ENCODE measurements around the gene SLC26A11. TPM values are rescaled to one million over a fixed set of nuclear protein-coding genes. Genes with fewer than 3 reads are reported as not detected.
"Not testable (repeated sequence)": the region's sequence is repeated elsewhere in the genome, so short reads cannot be mapped to it uniquely, and the experiment has no call there.

SLC26A11 gene
- total and polyA plus RNA-seq, 5 donors = 4.4 to 7.8 (median 6.8) TPM

DNA sequence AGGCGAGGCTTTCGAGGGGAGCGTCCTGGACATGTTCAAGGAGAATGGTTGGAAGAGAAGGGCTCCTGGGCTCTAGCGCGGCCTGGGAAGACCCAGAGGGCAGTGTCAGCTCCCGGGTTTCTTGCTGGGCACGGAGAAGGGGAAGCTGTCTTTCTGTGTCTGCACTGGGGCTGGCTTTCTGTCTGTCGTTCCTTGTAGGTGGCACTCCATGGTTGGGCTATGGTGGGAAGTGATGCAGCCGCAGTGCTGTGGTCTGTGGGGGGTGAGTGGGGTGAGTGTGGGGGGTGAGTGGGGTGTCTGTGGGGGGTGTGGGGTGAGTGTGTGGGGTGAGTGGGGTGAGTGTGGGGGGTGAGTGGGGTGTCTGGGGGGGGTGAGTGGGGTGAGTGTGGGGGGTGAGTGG, 54.1 kb downstream of the SLC26A11 start:
- no peak overlapping the region for H3K27ac ChIP-seq (ENCODE audit: low read length)
- H3K4me3 ChIP-seq (ENCODE audit: low read length) = no peak overlapping the region
- DNase-seq (peak in 1 of 3 donors; percentile 25), ATAC-seq (no peak)
- H3K9me3 ChIP-seq (ENCODE audit: control insufficient read depth, low read length) = no peaks in the 10 kb centered on the region
- no peaks in the 10 kb centered on the region for H3K27me3 ChIP-seq (ENCODE audit: control insufficient read depth, insufficient read depth)
- H3K4me1 ChIP-seq (ENCODE audit: control insufficient read depth, insufficient read depth, low read length) = peaks cover 1% of the 10 kb centered on the region
- WGBS = 81% methylated on average over 9 of the region's 9 CpGs
- intact Hi-C loops (cut with DNase I) = no loop called here

DNA sequence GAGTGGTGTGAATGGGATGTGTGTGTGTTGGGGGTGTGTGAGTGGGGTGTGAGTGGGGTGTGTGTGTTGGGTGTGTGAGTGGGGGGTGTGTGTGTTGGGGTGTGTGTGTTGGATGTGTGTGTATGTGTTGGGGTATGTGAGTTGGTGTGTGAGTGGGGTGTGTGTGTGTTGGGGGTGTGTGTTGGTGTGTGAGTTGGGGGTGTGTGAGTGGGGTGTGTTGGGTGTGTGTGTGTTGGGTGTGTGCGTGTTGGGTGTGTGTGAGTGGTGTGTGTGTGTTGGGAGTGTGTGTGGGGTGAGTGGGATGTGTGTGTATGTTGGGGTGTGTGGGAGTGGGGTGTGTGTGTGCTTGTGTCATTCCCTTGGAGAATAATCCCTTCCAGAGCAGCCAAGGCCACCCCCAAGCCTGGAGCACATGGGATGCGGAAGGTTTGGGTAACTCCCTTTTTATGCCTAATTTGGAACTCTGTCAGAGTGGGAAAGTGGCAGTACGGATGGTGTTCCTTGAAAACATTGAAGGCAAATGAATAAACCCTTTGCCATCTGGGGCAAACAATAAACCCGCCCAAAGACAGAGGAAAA, 54.7 kb downstream of the SLC26A11 start:
- Histone ChIP-seq H3K4me1 (ENCODE audit: control insufficient read depth, insufficient read depth, low read length) (peaks cover 1% of the 10 kb centered on the region), H3K4me3 (ENCODE audit: low read length) (no peak overlapping the region), H3K9me3 (ENCODE audit: control insufficient read depth, low read length) (no peaks in the 10 kb centered on the region), H3K27ac (ENCODE audit: low read length) (no peak overlapping the region), H3K27me3 (ENCODE audit: control insufficient read depth, insufficient read depth) (no peaks in the 10 kb centered on the region)
- 82% methylated on average over 4 of the region's 4 CpGs for WGBS
- DNase-seq = peak in 1 of 3 donors; percentile 35
- ATAC-seq = no peak
- intact Hi-C loops (cut with DNase I) = no loop called here

DNA sequence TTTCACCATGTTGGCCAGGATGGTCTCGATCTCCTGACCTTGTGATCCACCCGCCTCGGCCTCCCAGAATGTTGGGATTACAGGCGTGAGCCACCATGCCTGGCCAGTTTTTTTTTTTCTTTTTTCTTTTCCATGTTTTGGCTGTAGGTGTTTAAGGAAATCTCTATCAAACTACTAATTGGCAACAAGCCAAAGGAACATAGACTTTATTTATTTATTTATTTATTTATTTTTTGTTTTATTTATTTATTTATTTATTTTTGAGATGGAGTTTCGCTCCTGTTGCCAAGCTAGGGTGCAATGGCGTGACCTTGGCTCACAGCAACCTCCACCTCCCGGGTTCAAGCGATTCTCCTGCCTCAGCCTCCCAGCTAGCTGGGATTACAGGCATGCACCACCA, 55.6 kb downstream of the SLC26A11 start:
- DNase-seq; intact Hi-C loops (cut with DNase I); ATAC-seq; H3K27ac ChIP-seq (ENCODE audit: low read length); H3K27me3 ChIP-seq (ENCODE audit: control insufficient read depth, insufficient read depth); H3K4me3 ChIP-seq (ENCODE audit: low read length); H3K9me3 ChIP-seq (ENCODE audit: control insufficient read depth, low read length); H3K4me1 ChIP-seq (ENCODE audit: control insufficient read depth, insufficient read depth, low read length): not testable (repeated sequence)
- WGBS = 97% methylated on average over 8 of the region's 8 CpGs

DNA sequence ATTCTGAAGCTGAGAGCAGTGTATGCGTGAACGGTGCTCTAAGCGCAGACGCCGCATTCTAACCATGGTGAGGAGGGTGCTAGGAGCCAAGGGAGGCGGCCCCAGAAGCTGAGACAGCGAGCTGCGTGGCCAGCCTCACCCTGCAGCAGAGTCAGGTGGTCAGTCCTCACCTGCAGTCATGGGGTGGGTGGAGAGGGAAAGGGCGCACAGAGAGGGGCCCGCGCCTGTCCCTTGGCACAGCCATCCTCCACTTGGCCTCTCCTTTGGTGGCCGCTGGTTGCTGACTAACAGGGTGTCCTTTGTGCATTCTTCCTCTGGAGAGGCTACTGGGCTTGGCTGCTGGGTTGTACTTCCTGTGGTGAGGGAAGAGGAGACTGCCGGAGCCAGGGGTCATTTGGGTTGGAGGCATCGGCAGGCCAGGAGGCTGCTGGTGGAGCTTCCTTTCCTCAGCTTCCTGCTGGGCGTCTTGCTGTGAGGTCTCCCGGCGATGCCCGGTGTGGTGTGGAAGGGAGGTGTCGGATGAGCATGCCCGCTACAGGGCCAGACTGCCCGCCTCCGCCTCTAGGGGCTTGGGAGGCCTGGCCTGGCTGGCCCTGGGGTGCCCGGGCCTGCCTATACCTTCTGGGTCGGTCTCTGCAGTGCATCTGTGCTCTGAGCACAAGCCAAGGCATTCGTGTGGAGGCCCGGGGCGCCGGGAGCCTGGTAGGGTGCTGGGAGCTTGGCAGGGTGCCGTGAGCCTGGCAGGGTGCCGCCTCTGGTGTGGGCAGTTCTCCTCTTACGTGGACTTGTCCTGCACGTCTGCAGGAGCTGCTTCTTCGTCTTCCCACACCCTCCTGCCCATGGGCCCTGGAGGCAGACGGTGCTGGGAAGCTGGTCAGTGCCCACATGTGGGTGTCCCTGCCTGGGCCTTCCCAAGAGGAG, 57.8 kb downstream of the SLC26A11 start:
- Histone ChIP-seq H3K9me3 (ENCODE audit: control insufficient read depth, low read length) (no peaks in the 10 kb centered on the region), H3K27ac (ENCODE audit: low read length) (no peak overlapping the region), H3K27me3 (ENCODE audit: control insufficient read depth, insufficient read depth) (no peaks in the 10 kb centered on the region), H3K4me3 (ENCODE audit: low read length) (no peak overlapping the region), H3K4me1 (ENCODE audit: control insufficient read depth, insufficient read depth, low read length) (no peaks in the 10 kb centered on the region)
- WGBS = 81% methylated on average over 34 of the region's 34 CpGs
- peak; percentile 51 to 75 for ATAC-seq
- intact Hi-C loops (cut with DNase I) = no loop called here
- DNase-seq = peak in 2 of 3 donors; percentile 50 to 57

DNA sequence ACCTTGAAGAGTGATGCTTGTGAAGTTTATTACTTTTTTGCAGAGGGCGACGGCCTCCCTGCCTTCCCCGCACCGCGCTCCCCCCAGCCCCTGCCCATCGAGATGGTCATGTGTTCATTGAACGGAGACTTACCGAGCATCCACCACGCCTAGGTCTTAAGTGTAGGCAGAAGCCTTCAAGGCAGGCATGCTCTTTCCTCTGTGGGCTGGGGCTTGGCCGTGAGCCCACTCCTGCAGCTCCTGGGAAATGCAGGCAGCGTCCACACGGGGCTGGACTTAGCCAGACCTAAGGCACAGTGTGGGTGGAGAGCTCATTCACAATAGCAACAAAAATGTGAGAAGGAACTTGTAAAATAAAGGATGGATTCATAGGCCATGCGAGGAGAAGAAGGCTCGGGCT, 59.7 kb downstream of the SLC26A11 start:
- DNase-seq (peak; percentile 82 to 93 (median 93)), ATAC-seq (peak; percentile 84)
- Histone ChIP-seq H3K27ac (ENCODE audit: low read length) (no peak overlapping the region), H3K4me3 (ENCODE audit: low read length) (no peak overlapping the region), H3K27me3 (ENCODE audit: control insufficient read depth, insufficient read depth) (no peaks in the 10 kb centered on the region), H3K9me3 (ENCODE audit: control insufficient read depth, low read length) (no peaks in the 10 kb centered on the region), H3K4me1 (ENCODE audit: control insufficient read depth, insufficient read depth, low read length) (no peaks in the 10 kb centered on the region)
- WGBS = 41% methylated on average over 14 of the region's 14 CpGs
- intact Hi-C loops (cut with DNase I) = no loop called here

DNA sequence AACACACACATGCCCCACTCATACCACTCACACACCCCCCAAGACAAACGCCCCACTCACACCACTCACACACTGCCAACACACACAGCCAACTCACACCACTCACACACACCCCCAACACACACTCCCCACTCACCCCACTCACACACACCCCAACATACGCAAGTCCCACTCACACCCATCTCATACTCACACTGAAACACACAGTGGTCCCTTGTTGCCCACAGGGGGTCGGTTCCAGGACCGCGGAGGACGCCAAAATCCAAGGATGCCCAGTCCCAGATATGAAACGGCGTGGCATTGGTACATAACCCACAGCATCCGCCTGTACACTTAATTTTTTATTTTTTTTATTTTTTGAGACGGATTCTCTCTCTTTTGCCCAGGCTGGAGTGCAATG, 61.3 kb downstream of the SLC26A11 start:
- Histone ChIP-seq H3K4me1 (ENCODE audit: control insufficient read depth, insufficient read depth, low read length) (no peaks in the 10 kb centered on the region), H3K27me3 (ENCODE audit: control insufficient read depth, insufficient read depth) (no peaks in the 10 kb centered on the region), H3K27ac (ENCODE audit: low read length) (no peak overlapping the region), H3K9me3 (ENCODE audit: control insufficient read depth, low read length) (no peaks in the 10 kb centered on the region), H3K4me3 (ENCODE audit: low read length) (no peak overlapping the region)
- 96% methylated on average over 10 of the region's 10 CpGs for WGBS
- intact Hi-C loops (cut with DNase I) = no loop called here
- ATAC-seq (no peak), DNase-seq (no peak)

DNA sequence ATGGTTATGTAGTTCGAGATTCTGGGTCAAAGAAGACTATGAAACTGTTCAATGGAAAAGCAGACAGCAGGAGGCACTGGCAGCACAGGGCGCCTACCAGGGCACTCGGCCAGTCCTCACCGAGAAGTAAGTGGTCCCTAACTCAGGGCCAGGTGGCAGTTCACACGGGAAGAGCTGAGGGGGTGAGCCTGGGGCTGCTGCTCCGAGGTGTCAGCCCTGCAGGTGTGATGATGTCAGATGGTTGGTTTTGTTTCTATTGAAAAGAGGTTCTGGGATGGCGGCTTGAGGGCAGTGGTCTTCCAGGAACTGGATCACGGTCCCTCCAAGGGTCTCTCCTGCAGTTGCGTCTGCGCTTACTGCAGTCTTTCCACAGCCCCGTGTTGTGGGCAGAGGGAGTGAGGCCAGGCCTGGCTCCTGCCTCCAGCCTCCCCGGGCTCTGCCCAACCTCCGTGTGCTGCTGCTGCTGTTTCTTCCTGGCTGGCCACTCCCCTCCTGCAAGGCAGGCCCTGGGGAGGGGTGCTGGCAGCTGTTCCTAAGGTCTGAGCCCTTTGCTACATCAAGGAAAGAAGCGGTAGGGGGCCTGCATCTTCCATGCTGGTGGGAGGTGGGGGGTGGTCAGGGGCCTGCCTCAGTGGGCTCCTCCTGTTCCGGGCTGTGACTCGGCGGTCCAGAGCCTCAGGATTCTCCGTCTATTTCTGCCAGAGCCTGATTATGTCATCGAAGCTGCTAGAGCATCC, 63.1 kb downstream of the SLC26A11 start:
- intact Hi-C loops (cut with DNase I) = no loop called here
- H3K4me1 ChIP-seq (ENCODE audit: control insufficient read depth, insufficient read depth, low read length) = no peaks in the 10 kb centered on the region
- H3K9me3 ChIP-seq (ENCODE audit: control insufficient read depth, low read length) = no peaks in the 10 kb centered on the region
- H3K27ac ChIP-seq (ENCODE audit: low read length) = no peak overlapping the region
- DNase-seq = no peak
- WGBS = 76% methylated on average over 19 of the region's 19 CpGs
- no peaks in the 10 kb centered on the region for H3K27me3 ChIP-seq (ENCODE audit: control insufficient read depth, insufficient read depth)
- no peak for ATAC-seq
- H3K4me3 ChIP-seq (ENCODE audit: low read length) = no peak overlapping the region

DNA sequence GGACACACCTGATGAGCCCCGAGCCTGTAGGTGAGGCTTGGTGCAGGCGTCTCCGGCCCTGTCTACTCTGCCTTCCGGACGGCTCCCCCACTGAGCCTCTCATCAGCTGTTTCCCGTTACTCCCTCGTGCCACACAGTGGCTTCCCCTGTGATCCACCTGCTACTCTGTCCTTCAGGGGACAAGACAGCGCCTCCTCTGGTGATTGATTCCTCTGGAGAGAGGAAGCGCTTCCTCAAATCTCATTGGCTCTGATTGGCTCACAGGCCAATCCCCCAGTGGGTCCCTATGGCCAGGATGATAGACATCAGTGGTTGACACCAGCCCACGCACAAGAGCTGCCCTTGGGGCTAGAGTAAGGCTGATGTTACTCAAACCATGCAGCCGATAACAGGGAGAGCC, 64.4 kb downstream of the SLC26A11 start:
- DNase-seq = no peak
- Histone ChIP-seq H3K9me3 (ENCODE audit: control insufficient read depth, low read length) (no peaks in the 10 kb centered on the region), H3K27me3 (ENCODE audit: control insufficient read depth, insufficient read depth) (no peaks in the 10 kb centered on the region), H3K4me3 (ENCODE audit: low read length) (no peak overlapping the region), H3K27ac (ENCODE audit: low read length) (no peak overlapping the region), H3K4me1 (ENCODE audit: control insufficient read depth, insufficient read depth, low read length) (no peaks in the 10 kb centered on the region)
- no peak for ATAC-seq
- 86% methylated on average over 11 of the region's 11 CpGs for WGBS
- intact Hi-C loops (cut with DNase I) = no loop called here

DNA sequence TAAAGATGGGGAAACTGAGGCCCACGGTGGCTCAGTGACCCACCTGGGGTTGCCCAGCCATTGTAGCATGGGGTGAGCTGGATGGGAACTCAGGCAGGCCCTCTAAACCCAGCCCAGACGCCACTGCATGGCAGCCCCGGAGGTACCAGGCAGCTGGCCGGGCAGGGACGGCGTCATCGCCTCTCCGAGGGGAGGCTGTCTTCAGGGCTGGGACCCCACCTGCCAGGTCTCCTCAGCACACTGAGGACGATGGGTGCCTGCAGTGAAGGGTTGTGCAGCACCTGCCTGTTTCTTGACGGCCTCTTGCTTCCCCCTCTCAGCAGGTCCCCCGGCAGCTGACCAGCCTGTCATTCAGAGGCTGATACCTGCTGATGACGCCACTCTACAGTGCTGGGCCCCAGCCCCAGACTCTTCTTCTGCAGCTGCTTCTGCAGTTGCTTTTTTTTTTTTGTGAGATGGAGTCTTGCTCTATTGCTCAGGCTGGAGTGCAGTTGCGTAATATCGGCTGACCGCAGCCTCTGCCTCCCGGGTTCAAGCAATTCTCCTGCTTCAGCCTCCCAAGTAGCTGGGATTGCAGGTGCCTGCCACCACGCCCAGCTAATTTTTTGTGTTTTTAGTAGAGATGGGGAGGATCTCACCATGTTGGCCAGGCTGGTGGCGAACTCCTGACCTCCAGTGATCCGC, 65.2 kb downstream of the SLC26A11 start:
- no peak for ATAC-seq
- intact Hi-C loops (cut with DNase I) = no loop called here
- Histone ChIP-seq H3K4me1 (ENCODE audit: control insufficient read depth, insufficient read depth, low read length) (no peaks in the 10 kb centered on the region), H3K4me3 (ENCODE audit: low read length) (no peak overlapping the region), H3K9me3 (ENCODE audit: control insufficient read depth, low read length) (no peaks in the 10 kb centered on the region), H3K27ac (ENCODE audit: low read length) (no peak overlapping the region), H3K27me3 (ENCODE audit: control insufficient read depth, insufficient read depth) (no peaks in the 10 kb centered on the region)
- DNase-seq = peak in 1 of 3 donors; percentile 41
- 95% methylated on average over 19 of the region's 19 CpGs for WGBS

DNA sequence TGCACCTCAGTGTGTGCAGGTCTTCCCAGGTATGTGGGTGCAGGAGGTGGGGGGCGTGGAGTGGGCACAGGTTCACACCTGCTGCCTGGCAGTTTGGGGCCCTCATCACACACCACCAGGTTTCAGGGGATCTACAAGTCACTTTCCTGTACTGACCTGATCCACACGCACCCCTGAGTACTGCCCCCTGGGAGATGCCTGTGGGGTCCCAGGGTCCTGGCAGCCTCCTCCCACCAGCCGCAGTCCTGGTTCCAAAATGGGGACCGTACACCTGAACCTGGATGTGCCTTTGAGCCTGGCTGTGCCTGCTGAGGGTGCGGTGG, 66.4 kb downstream of the SLC26A11 start:
- Histone ChIP-seq H3K4me1 (ENCODE audit: control insufficient read depth, insufficient read depth, low read length) (no peaks in the 10 kb centered on the region), H3K27ac (ENCODE audit: low read length) (no peak overlapping the region), H3K9me3 (ENCODE audit: control insufficient read depth, low read length) (no peaks in the 10 kb centered on the region), H3K27me3 (ENCODE audit: control insufficient read depth, insufficient read depth) (no peaks in the 10 kb centered on the region), H3K4me3 (ENCODE audit: low read length) (no peak overlapping the region)
- intact Hi-C loops (cut with DNase I) = no loop called here
- WGBS = 96% methylated on average over 5 of the region's 5 CpGs
- ATAC-seq (no peak), DNase-seq (peak in 1 of 3 donors; percentile 35)

DNA sequence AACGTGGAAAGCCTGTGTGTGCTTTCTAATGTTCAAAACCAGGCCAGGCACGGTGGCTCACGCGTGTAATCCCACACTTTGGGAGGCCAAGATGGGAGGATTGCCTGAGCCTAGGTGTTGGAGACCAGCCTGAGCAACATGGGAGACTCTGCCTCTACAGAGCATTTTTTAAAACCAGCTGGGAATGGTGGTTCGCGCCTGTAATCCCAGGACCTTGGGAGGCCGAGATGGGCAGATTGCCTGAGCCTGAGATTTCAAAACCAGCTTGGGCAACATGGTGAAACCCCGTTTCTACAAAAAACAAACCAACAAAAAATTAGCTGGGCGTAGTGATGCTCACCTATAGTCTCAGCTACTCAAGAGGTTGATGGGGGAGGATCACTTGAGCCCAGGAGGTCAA, 66.8 kb downstream of the SLC26A11 start:
- Histone ChIP-seq H3K27me3 (ENCODE audit: control insufficient read depth, insufficient read depth) (no peaks in the 10 kb centered on the region), H3K4me1 (ENCODE audit: control insufficient read depth, insufficient read depth, low read length) (no peaks in the 10 kb centered on the region), H3K9me3 (ENCODE audit: control insufficient read depth, low read length) (no peaks in the 10 kb centered on the region), H3K4me3 (ENCODE audit: low read length) (no peak overlapping the region), H3K27ac (ENCODE audit: low read length) (no peak overlapping the region)
- intact Hi-C loops (cut with DNase I) = no loop called here
- DNase-seq = no peak
- WGBS = 93% methylated on average over 9 of the region's 9 CpGs
- ATAC-seq = no peak
